Neural cell (in vitro differentiated cells): ENCODE measurements around the gene M1AP. TPM values are rescaled to one million over a fixed set of nuclear protein-coding genes. Genes with fewer than 3 reads are reported as not detected.

Experiments
- H2AFZ ChIP-seq: fragments of 200-600, 300-800 bp; sonication (generic), shearing (Covaris generic); 2 replicates; pipeline ENCODE4 v1.6.0; 2014; ENCODE audit warnings: low read depth, mild to moderate bottlenecking, antibody characterized with exemption, low read length, moderate library complexity
- H3F3A ChIP-seq: fragments of 200-600 bp; shearing (Covaris generic); 2 replicates; pipeline ENCODE4 v1.6.1; 2016; ENCODE audit warnings: mild to moderate bottlenecking, moderate library complexity, mixed read lengths, antibody characterized with exemption, low read length; ENCODE audit not compliant: insufficient read depth, poor library complexity, severe bottlenecking
- H3K27ac ChIP-seq: fragments of 200-600, 300-800 bp; sonication (generic), shearing (Covaris generic); 2 replicates; pipeline ENCODE4 v1.5.1; 2014; ENCODE audit warnings: mild to moderate bottlenecking, low read length, moderate library complexity
- H3K27me3 ChIP-seq: fragments of 300-800, 200-600 bp; sonication (generic), shearing (Covaris generic); 2 replicates; pipeline ENCODE4 v1.6.0; 2014; ENCODE audit warnings: mild to moderate bottlenecking, low read depth, low read length, moderate library complexity; ENCODE audit not compliant: insufficient read depth
- H3K36me3 ChIP-seq: fragments of 300-800, 200-600 bp; sonication (generic), shearing (Covaris generic); 2 replicates; pipeline ENCODE4 v1.5.1; 2014; ENCODE audit warnings: mild to moderate bottlenecking, antibody characterized with exemption, low read length, moderate library complexity; ENCODE audit not compliant: insufficient read depth
- H3K4me2 ChIP-seq: fragments of 300-800, 200-600 bp; sonication (generic), shearing (Covaris generic); 2 replicates; pipeline ENCODE4 v1.6.0; 2014; ENCODE audit warnings: mild to moderate bottlenecking, low read length
- H3K4me3 ChIP-seq: fragments of 300-800, 200-600 bp; sonication (generic), shearing (Covaris generic); 2 replicates; pipeline ENCODE4 v1.5.1; 2014; ENCODE audit warnings: mild to moderate bottlenecking, low read length, moderate library complexity
- H3K79me2 ChIP-seq: fragments of 200-600 bp; shearing (Covaris generic); replicated peaks from 2 replicates; pipeline ENCODE4 v1.6.0; 2014; ENCODE audit warnings: mild to moderate bottlenecking, low read length, moderate library complexity; ENCODE audit not compliant: insufficient read depth
- H3K9ac ChIP-seq: fragments of 300-800, 200-600 bp; sonication (generic), shearing (Covaris generic); 2 replicates; pipeline ENCODE4 v1.6.1; 2016; ENCODE audit warnings: mild to moderate bottlenecking, low read length, mixed read lengths
- H3K9me2 ChIP-seq: fragments of 200-600 bp; shearing (Covaris generic); 2 replicates; pipeline ENCODE4 v1.6.1; 2016; ENCODE audit warnings: mild to moderate bottlenecking, low read length, mixed read lengths; ENCODE audit not compliant: insufficient read depth
- H3K9me3 ChIP-seq: fragments of 200-600, 300-800 bp; sonication (generic), shearing (Covaris generic); 2 replicates; pipeline ENCODE4 v1.6.1; 2016; ENCODE audit warnings: mild to moderate bottlenecking, mixed run types, low read length, moderate library complexity, mixed read lengths
- H4K20me1 ChIP-seq: fragments of 200-600 bp; shearing (Covaris generic); 2 replicates; pipeline ENCODE4 v1.6.1; 2016; ENCODE audit warnings: mild to moderate bottlenecking, mixed run types; ENCODE audit not compliant: insufficient read depth
- CTCF ChIP-seq: fragments of 450-650 bp; IDR thresholded peaks from 2 replicates; pipeline ENCODE4 v1.5.1; 2014; ENCODE audit warnings: antibody characterized with exemption, mild to moderate bottlenecking, moderate library complexity; ENCODE audit not compliant: poor library complexity, severe bottlenecking
- EP300 ChIP-seq: fragments of 450-650 bp; conservative IDR thresholded peaks from 2 replicates; pipeline ENCODE4 v1.6.1; 2014; ENCODE audit warnings: antibody characterized with exemption, mild to moderate bottlenecking, moderate library complexity; ENCODE audit not compliant: poor library complexity, severe bottlenecking
- EZH2 ChIP-seq: fragments of 200-600, 300-800 bp; shearing (Covaris generic), sonication (generic); IDR thresholded peaks from 2 replicates; pipeline ENCODE4 v1.6.1; 2014; ENCODE audit warnings: antibody characterized with exemption, low read length, borderline replicate concordance, mild to moderate bottlenecking; ENCODE audit not compliant: insufficient read depth, poor library complexity, severe bottlenecking
- MXI1 ChIP-seq: fragments of 450-650 bp; conservative IDR thresholded peaks from 2 replicates; pipeline ENCODE4 v1.6.1; 2014; ENCODE audit warnings: antibody characterized with exemption, mild to moderate bottlenecking; ENCODE audit not compliant: poor library complexity, severe bottlenecking
- POLR2AphosphoS5 ChIP-seq: IDR thresholded peaks from 2 replicates; pipeline ENCODE4 v1.6.1; 2012
- RAD21 ChIP-seq: fragments of 450-650 bp; conservative IDR thresholded peaks from 2 replicates; pipeline ENCODE4 v1.6.1; 2014; ENCODE audit warnings: antibody characterized with exemption, mild to moderate bottlenecking, moderate library complexity
- REST ChIP-seq: IDR thresholded peaks from 2 replicates; pipeline ENCODE4 v1.6.1; 2012; ENCODE audit warnings: borderline replicate concordance
- SMC3 ChIP-seq: fragments of 450-650 bp; conservative IDR thresholded peaks from 2 replicates; pipeline ENCODE4 v1.6.1; 2014; ENCODE audit warnings: antibody characterized with exemption, mild to moderate bottlenecking, moderate library complexity; ENCODE audit not compliant: poor library complexity
- TAF1 ChIP-seq: IDR thresholded peaks from 2 replicates; pipeline ENCODE4 v1.6.1; 2012; ENCODE audit warnings: low read depth
- polyA plus RNA-seq: library from polyadenylated mRNA; depleted of rRNA; stranded (reverse); fragments of >200 nt; gene quantifications from 2 replicates; pipeline ENCODE4 v1.2.3, GENCODE V29; 2014

The M1AP gene
- polyA plus RNA-seq, 1 donor from 2014 or later, result not detected

- TF ChIP-seq EZH2, result no peak
- TF ChIP-seq SMC3, result no peak
- no peak overlapping the region for H3K27ac ChIP-seq
- H3K9me3 ChIP-seq, result no peaks in the 10 kb centered on the region
- H3K36me3 ChIP-seq, result no peaks in the 10 kb centered on the region
- H3K4me2 ChIP-seq, result no peak overlapping the region
- H3F3A ChIP-seq, result no peaks in the 10 kb centered on the region
- no peak overlapping the region for H2AFZ ChIP-seq
- no peaks in the 10 kb centered on the region for H3K79me2 ChIP-seq
- no peaks in the 10 kb centered on the region for H4K20me1 ChIP-seq
- H3K4me3 ChIP-seq, result no peak overlapping the region
- H3K9me2 ChIP-seq, result no peaks in the 10 kb centered on the region
- H3K9ac ChIP-seq, result no peak overlapping the region
- no peaks in the 10 kb centered on the region for H3K27me3 ChIP-seq
Observed at GRCh38 chr2:74606927-74607326, 41.2 kb downstream of the M1AP start.

GRCh38 chr2:74603282-74604000, 44.7 kb downstream of the M1AP start:
- H3K9me3 ChIP-seq, result no peaks in the 10 kb centered on the region
- no peak overlapping the region for H3K27ac ChIP-seq
- H3K9me2 ChIP-seq, result no peaks in the 10 kb centered on the region
- no peak overlapping the region for H3K4me2 ChIP-seq
- no peak overlapping the region for H3K9ac ChIP-seq
- H2AFZ ChIP-seq, result no peak overlapping the region
- H3K36me3 ChIP-seq, result no peaks in the 10 kb centered on the region
- no peaks in the 10 kb centered on the region for H3K27me3 ChIP-seq
- no peaks in the 10 kb centered on the region for H3F3A ChIP-seq
- no peaks in the 10 kb centered on the region for H3K79me2 ChIP-seq
- TF ChIP-seq EP300 (no peak), REST (no peak), CTCF (no peak), POLR2AphosphoS5 (no peak), RAD21 (no peak), SMC3 (no peak), TAF1 (no peak), MXI1 (no peak), EZH2 (no peak)
- H4K20me1 ChIP-seq, result no peaks in the 10 kb centered on the region
- no peak overlapping the region for H3K4me3 ChIP-seq
